OCI-M2 (cell line): ENCODE results near the gene CRISPLD2.

Source experiments
- DNase-seq: peaks from one replicate; lab custom pipeline; 2025; ENCODE audit not compliant: unreplicated experiment; lab: John Stamatoyannopoulos, UW

The CRISPLD2 gene

GRCh38 chr16:84948851-84949610 lies 129.2 kb downstream of the CRISPLD2 start:
- no peak for DNase-seq

- DNase-seq = no peak
Observed at GRCh38 chr16:84949772-84950436, 130.1 kb downstream of the CRISPLD2 start.

- DNase-seq = no peak
Observed at GRCh38 chr16:84950906-84951305, 131.1 kb downstream of the CRISPLD2 start.

GRCh38 chr16:84952335-84953189 lies 132.8 kb downstream of the CRISPLD2 start:
- DNase-seq = peak; percentile 67

- DNase-seq = no peak
Observed at GRCh38 chr16:84953190-84953746, 133.5 kb downstream of the CRISPLD2 start.

- DNase-seq = no peak
Observed at GRCh38 chr16:84955427-84955826, 135.6 kb downstream of the CRISPLD2 start.

- no peak for DNase-seq
Observed at GRCh38 chr16:84957192-84957591, 137.4 kb downstream of the CRISPLD2 start.

- no peak for DNase-seq
Observed at GRCh38 chr16:84957792-84958191, 138.0 kb downstream of the CRISPLD2 start.
